HT-29 (cell line): ENCODE measurements around the gene CMSS1. TPM values are rescaled to one million over a fixed set of nuclear protein-coding genes. Genes with fewer than 3 reads are reported as not detected.

ENCODE experiments used
- DNase-seq: peaks from one replicate; pipeline ENCODE4 v3.0.0-alpha.2; 2015; ENCODE audit warnings: low spot score
- total RNA-seq: library from RNA; depleted of rRNA; stranded (reverse); fragments of >200 nt; shearing (Covaris generic); gene quantifications from 2 replicates; pipeline ENCODE4 v1.2.3, GENCODE V29; 2014

The CMSS1 gene
- total RNA-seq, 1 experiment from 2014 or later = 18.3 TPM

GRCh38 chr3:100140976-100141375 lies 323.3 kb downstream of the CMSS1 start:
- DNase-seq = no peak

GRCh38 chr3:100141586-100141985 lies 323.9 kb downstream of the CMSS1 start:
- DNase-seq = no peak

- DNase-seq = no peak
Measured at GRCh38 chr3:100144255-100144866, 326.7 kb downstream of the CMSS1 start.

- DNase-seq = no peak
Measured at GRCh38 chr3:100149130-100149529, 331.5 kb downstream of the CMSS1 start.

GRCh38 chr3:100149713-100150415 lies 332.2 kb downstream of the CMSS1 start:
- DNase-seq = no peak

- no peak for DNase-seq
Measured at GRCh38 chr3:100150473-100150872, 332.8 kb downstream of the CMSS1 start.

GRCh38 chr3:100151024-100151707 lies 333.5 kb downstream of the CMSS1 start:
- no peak for DNase-seq

- DNase-seq = no peak
Measured at GRCh38 chr3:100154171-100154570, 336.5 kb downstream of the CMSS1 start.

- DNase-seq = no peak
Measured at GRCh38 chr3:100155128-100155527, 337.5 kb downstream of the CMSS1 start.

GRCh38 chr3:100155590-100155989 lies 337.9 kb downstream of the CMSS1 start:
- no peak for DNase-seq

- DNase-seq = no peak
Measured at GRCh38 chr3:100157685-100158084, 340.0 kb downstream of the CMSS1 start.

GRCh38 chr3:100158918-100159330 lies 341.3 kb downstream of the CMSS1 start:
- DNase-seq = no peak

- no peak for DNase-seq
Measured at GRCh38 chr3:100159331-100160153, 341.9 kb downstream of the CMSS1 start.

- DNase-seq = no peak
Measured at GRCh38 chr3:100160521-100160920, 342.9 kb downstream of the CMSS1 start.

- no peak for DNase-seq
Measured at GRCh38 chr3:100163787-100164186, 346.1 kb downstream of the CMSS1 start.

- no peak for DNase-seq
Measured at GRCh38 chr3:100164743-100165142, 347.1 kb downstream of the CMSS1 start.

GRCh38 chr3:100165926-100166550 lies 348.4 kb downstream of the CMSS1 start:
- no peak for DNase-seq

GRCh38 chr3:100169201-100169920 lies 351.7 kb downstream of the CMSS1 start:
- DNase-seq = no peak

GRCh38 chr3:100170486-100170885 lies 352.8 kb downstream of the CMSS1 start:
- DNase-seq = no peak

- DNase-seq = no peak
Measured at GRCh38 chr3:100171211-100171914, 353.7 kb downstream of the CMSS1 start.
